Measurements from ENCODE around the gene BCL2L12.

- TF ChIP-seq POLR2A (IDR thresholded peaks at IDR 0.05) (no peak), CTCF (IDR thresholded peaks at IDR 0.05) (no peak)
These were observed 740 bp upstream of the BCL2L12 start for GRCh38 chr19:49665036-49665350.

Data from vagina (tissue), 2 donors.